Stimulated activated CD8-positive, alpha-beta memory T cell treated with anti-CD3 and anti-CD28 coated beads, Interleukin-12 subunit alpha, Interleukin-12 subunit beta, amount 100 ng/mL, for 24 hours (primary cell): ENCODE measurements around the gene OGDH.
A peak's percentile ranks its signal among the peaks of the same experiment; 100 is the strongest.

Source experiments
- DNase-seq: peaks from one replicate; pipeline ENCODE4 v3.0.0-alpha.2; 2020; ENCODE audit errors: extremely low read depth

OGDH gene

DNA sequence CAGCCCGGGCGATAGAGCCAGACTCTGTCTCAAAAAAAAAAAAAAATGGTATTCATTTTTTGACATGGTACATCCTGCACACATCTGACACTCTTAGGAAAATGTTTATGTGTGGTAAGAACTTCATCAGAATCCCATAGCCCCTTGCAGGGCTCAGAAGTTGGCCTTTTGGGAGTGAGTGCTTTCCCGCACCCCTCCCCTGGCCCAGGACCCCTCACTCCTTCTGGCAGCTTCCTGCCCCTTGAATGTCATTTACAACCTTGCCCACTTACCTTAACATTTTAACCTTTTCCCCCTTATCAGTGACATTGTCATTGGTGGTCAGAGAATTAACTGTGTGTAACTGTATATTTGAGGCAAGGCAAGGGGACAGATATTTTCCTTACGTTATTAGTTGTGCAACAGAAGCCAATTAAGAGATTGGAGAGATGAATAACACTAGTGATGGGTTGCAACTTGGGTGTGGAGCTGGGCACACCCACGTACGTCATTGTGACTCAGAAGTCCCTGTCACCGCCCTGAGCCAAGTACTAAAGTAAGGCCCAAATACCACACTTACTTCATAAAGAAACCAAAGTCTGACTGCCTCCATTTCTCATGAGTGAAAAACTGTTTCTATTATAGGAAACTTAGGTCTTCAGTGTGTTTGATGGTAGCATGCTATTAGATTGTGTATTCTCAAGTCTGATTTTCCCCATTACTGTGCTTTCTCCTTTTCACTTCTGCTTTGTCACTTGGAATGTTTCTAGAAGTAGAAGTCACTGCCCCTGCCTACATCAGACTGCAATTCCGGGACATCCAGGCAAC lies 31.6 kb downstream of the OGDH start:
- DNase-seq: peak; percentile 63

DNA sequence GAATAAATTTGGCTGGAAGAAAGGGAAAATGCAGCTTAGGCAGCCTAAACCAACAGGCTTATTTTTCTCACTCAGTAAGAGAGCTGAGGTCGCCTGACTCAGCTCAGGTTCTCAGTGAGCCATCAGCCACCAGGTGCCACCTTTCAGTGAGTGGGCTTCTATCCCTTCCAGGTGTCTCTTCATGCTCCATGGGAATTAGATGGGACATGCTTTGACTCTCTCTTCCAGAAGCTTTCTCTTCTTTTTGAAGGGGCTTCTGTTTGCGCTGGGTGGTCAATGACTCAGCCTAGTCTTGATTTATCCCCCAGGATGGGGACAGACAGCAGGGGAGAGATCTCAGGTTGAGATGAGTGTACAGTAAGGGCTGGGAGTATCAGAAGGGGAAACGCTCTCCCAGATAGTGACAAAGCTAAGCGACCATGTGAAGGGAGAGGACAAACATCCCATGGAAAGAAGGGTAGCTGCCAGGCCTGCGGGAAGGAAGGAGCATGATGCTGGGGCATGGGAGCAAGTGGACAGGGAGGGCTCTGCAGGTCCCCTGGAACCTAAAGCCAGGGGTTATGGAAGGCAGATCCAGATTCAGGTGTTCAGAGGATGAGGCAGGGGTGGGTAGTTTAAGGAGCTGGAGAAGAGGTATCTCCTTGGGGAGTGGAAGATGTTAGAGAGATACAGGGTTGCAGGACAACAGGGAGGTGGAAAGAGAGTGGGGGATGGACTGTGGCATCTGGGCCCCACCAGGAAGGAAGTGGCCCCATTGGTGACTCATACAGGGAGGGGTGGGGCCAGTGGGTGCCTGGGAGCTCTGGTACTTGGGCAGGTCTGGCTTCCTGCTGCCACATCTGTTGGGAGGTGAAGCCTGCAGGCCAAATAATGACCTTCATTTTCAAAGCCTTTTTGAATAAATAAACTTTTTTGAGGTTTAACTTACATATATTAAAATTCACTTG lies 32.5 kb downstream of the OGDH start:
- DNase-seq: peak; percentile 58

DNA sequence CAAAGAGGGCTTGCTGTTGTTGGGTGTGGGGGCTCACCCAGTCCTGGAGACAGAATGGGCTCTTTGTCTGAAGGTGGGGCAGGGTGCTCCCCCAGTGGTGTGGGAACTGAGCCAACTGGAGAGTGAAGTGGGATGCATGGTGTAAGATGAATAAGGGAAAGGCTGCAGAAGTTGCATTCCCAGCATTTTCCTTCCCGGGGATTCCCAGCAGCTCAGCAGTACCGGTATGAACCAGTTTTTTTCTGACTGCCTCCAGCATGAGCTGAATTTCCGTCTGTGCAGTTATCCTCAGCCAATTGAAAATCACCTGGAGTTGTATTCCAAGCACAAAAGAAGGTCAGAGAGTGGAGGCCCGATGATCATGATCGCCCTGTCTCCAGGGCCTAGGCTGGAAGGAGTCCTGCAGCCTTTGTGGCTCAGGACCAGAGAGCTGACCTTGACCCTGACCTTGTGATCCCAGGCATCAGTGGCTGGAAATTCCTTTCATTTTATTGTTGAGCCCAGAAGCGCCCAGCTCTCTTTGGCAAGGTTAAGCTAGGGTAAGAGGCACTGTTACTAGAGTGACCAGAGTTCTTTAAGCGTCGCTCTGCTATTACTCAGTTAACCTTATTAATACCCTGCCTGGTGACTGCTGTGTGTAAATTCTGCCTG lies 33.4 kb downstream of the OGDH start:
- no peak for DNase-seq

DNA sequence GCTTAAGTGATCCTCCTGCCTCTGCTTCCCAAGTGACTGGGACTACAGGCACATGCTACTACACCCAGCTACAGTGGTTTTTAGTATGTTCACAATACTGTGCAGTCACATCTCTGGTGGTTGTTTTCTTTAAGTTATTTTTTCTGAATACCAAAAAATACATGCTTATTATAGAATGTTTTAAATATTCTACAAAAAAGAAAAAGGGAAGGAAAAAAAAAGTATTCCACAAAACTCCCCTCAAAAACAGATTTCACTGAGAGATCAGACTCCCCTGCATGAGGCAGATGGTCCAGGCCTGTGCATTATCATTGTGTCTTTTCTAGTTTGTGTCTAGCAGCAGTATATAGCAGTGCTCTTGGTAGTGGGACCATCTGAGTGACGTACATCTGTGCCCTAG lies 36.8 kb downstream of the OGDH start:
- no peak for DNase-seq

DNA sequence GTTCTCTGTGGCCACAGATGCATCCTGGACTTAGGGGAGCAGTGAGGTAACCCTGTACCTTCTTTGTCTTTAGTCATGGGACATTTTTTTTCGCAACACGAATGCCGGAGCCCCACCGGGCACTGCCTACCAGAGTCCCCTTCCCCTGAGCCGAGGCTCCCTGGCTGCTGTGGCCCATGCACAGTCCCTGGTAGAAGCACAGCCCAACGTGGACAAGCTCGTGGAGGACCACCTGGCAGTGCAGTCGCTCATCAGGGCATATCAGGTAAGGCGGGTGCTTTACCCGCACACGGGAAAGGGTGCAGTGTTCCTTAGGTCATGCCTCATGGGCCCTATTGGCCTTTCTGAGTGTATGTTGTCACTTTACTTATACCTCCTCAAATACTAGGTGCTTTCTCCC lies 38.8 kb downstream of the OGDH start:
- DNase-seq: no peak

DNA sequence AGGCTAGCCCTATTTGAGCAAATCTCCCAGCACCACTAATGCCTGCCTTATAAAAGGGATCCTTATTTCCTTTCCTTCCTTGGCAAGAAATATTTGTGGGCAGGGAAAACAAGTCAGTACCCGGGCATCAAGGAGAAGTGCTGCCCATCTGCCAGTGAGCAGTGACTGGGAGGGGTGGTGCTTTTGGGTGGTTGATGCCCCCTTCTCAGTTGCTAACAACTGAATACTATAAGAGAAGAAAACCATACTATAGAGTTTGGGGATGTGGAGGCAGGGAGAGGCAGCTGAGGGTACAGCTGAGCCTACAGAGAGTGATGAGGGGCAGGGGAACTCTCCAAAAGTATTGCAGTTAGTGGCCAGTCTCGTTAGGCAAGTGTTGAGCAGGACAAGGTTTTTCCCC lies 39.3 kb downstream of the OGDH start:
- DNase-seq: no peak

DNA sequence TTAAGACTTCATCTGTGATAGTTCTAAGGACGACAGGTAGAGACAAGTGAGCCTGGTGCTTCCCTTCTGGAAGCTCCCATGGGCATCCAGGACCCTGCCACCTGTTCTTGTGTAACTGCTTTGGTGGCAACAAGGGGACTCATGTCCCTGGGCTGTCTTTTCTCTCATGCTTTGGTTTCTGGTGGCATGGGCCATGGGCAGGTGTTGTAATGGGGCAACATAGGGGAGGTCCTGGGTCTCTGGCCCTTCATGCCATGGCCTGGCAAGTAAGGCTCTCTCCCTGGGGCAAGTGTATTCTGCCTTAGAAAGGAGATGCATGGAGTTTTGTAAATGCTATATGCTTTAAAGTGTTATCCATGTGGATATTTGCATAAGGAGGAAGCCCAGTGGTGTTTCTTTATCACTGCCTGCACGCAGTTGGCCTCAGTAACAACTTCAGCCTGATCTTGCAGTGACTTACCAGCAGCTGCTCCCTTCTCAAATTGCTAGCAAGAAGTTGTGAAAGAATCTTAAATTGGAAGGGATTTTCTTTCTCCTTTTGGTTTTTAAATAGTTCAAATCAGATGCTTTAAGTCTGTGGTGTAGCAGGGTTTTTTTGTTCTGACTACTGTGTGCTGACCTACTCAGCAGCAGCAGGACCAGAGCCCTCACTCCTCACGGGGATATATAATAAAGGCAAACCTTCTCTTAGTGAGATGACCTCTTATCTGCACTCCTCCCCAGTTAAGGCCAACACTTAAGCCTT lies 39.9 kb downstream of the OGDH start:
- DNase-seq: no peak

DNA sequence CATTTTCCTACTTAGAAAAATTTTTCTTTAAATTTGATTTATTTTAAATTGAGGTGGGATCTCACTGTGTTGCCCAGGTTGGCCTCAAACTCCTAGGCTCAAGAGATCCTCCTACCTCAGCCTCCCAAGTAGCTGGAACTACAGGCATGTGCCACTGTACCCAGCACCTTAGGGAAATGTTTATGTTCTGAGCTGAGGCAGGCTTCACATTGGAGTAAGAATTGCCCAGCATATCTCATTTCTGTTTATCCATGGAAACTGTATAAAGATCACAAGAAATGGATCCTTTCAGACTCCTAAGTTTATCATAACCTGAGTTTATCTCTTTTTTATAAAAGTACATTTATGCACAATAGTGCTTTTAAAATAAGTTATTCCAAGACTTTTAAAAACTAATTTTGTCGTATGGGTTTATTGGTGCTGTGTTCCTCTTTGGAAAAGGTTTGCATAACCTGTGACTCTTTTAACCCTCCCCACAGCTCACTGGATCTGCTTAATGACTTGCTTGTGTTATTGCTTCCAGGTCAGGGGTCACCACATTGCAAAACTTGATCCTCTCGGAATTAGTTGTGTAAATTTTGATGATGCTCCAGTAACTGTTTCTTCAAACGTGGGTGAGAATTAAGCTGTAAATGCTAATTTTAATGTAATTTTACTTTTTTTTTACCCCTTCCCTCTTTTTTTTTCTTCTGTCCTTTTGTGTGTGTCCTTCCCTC lies 40.7 kb downstream of the OGDH start:
- DNase-seq: no peak

DNA sequence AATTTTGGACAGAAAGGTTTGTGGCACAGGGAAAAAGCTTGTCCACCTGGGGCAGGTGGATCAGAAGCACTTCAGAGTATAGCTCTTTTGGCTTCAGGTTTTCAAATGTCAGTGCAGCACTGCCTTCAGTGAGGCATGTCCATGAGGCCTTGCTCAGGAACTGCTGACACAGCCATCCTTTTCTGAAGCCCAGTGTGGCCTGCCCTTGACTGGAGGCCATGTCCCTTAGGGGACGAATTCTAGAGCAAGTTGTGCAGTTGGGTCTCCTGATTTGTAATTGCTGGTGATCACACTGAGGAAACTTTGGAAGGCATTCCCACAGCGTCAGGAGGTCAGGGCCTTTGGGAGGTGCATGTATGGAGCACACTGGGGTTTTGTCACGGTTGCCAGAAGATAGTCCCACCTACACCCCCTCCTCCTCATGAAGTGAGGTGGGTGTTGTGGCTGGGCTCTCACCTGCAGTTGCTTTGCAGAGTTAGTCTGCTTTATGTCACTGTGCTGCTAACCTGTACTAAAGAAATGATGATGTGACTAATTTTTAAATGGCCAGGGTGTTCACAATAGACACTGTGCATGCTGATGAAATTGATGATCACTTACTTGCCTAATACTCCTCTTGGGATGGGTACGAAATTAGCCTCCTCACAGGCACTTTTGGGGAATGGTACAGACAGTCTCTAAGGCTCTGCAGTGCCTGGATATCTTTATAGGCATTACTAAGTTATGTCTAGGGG lies 41.7 kb downstream of the OGDH start:
- DNase-seq: no peak

DNA sequence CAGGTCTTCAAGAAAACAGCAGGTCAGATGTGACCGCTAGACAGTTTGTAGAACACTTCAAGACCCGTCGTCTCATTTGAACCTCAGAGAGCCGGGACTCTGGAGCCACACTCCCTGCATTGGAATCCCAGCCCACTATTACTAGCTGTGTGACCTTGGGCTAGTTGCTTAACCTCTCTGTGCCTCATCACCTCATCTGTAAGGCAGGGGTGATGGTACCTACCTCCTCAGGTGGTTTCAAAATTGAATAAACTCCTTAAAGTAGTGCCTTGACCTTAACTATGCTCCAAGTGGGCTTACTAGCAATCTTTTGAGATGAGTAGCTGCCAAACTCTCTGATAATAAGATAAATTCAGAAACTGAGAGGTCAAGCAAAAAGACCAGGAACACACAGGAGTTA lies 43.8 kb downstream of the OGDH start:
- DNase-seq: no peak

DNA sequence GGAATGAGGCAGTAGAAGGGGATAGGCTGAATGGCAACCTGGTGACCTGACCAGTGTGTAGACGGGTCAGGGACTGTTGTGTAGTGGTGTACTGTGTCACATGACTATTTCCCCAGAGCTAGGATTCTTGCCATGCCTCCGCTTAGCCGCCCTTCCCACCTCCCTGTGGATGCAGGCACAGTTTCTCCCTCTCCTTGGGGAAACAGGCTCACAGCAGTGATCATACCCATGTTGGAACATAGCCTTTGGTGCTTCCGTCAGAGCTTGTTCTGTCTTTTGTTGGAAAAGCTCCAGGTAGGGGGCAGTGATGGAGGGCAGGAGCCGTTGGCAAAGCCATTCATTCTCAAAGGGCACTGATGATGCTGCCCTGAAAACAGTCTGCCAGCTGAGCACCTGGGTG lies 44.3 kb downstream of the OGDH start:
- no peak for DNase-seq

DNA sequence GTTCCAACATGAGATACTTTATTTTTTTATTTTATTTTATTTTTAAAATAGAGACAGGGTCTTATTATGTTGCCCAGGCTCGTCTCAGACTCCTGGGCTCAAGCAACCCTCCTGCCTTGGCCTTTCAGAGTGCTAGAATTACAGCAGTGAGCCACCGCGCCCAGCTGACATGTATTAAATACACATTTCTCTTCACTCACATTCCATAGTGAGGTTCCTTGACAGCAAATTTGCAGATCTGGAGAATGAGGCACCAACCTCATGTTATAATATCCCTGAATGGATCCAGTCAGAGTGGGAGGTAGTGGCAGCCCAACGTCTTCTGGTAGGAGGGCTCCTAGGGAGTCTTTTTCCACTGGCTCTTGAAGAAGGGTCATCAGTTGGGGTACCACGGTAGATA lies 46.1 kb downstream of the OGDH start:
- no peak for DNase-seq

DNA sequence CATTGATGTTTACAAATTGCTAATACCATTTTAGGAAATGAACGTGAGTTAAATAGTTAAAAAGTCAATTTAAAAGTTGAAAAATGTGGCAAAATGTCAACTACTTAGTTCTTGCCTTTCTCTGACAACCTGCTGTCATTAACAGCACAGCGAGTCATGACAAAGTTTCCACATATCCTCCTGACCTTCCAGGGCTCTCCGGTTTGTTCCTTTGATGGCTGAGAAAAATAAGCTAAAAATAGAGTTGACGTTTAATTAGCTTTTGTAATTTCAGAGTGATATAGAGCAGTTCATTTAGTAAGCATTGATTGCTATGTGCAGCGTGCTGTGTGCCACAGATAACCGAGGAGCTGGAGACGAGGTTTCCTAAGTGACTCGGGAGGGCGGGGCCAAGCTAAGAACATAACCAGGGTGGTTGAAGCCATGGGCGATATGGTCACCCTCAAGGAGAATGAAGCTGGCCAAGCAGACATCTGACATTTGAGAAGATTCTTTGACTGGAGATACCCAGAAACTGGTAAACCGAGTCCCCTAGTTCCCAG lies 47.9 kb downstream of the OGDH start:
- no peak for DNase-seq

DNA sequence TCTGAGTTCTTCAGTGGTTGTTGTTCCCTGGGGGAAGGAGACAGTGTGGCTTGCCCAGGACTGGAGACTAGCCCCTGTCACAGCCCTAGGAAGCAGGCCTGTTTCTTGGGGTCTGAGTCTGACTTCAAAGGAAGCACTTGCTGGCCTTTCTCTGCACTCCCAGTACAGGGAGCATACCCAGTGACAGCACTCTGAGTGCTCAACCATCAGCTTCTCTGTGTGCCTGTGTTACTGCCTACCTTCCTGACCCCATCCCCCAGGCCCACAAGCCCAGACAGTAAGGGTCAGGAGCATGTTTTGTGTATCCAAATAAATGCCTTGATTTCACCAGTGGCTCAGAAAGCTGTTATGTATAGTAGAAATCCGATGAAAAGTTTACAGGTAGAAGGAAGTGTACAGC lies 48.9 kb downstream of the OGDH start:
- DNase-seq: no peak

DNA sequence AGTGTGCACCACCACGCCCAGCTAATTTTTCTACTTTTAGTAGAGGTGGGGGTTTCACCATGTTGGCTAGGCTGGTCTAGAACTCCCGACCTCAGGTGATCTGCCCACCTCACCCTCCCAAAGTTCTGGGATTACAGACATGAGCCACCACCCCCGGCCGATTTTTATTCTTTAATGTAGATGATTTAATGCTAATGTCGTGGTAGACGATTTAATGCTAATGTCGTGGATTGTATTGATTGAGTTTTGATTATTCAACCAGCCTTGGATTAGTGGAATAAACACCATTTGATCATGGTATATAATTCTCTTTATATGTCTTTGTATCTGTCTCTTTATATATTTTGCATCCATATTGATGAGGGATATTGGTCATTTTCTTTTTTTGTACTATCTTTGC lies 52.6 kb downstream of the OGDH start:
- no peak for DNase-seq

DNA sequence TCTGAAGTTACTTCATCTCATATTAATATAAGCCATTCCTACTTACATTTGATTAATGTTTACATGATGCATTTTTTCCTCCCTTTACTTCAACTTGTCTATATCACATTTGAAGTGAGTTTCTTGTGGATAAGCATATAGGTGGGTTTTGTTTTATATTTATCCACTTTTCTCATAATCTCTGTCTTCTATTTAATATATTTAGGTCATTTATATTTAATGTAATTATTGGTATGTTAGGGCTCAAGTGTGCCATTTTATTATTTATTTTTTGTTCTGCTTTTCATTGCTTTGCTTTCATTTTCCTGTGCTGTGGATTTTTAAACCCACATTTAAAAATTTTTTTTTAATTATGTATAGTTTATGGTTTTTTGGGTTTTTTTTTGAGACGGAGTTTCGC lies 54.8 kb downstream of the OGDH start:
- no peak for DNase-seq

DNA sequence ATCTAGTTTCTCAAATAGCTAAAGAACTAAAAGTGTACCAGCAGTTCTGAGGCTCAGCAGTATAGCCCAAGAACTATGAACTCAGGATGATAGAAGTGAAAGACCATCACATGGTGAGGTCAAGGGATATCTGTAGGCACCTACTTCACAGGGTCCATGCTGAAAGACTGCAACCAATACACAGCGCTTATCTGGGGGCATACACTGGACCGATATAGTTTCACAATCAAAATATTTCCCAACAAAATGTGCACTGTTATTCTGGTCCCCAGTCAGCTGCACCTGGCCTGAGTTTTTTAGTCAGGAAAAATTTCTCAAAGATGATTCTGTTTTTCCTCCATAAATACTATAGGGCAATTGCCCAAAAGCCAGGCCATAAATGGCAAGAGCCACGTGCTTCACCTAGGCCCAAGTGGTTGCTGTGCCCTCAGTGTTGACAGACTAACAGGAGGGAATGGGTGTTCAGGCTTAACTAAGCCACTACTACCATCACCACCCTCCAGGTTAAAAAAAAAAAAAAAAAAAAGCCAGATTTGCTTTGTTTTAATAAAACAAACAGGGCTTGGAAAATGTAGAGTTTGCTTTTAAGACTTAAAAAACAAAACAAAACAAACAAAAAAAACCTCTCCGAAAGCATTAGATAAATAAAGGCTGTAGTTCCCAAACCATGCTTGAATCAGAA lies 58.5 kb downstream of the OGDH start:
- no peak for DNase-seq

DNA sequence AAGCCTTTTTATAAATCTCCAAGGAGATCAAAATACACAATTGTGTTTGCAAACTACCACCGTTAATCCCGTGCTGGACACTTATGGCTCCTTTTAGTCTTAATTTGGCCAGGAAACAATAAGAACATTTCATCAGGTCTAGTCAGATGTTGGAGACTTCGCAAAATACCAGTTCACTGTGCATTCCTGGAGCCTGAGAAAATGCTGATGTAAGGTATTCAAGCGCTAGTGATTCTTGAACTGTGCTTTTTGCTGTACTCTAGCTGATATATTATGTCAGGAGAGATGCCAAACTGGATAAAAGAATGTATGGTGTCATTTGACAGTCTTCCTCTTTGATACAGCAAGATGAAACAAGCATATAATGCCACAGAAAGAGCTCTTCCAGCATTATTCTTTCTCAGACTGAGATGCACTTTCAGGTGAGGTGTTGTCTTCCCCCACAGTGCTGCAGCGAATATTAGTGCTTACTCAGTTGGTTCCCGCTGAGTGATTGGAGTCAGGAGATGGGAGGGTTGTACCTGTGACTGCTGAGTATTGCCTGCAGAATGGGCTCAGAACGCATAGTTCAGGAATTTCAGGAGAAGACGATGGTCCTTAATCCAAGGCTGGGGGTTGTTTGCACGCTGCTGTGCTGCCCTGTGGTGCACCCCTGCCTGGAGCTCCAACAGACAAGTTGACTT lies 59.2 kb downstream of the OGDH start:
- DNase-seq: no peak

DNA sequence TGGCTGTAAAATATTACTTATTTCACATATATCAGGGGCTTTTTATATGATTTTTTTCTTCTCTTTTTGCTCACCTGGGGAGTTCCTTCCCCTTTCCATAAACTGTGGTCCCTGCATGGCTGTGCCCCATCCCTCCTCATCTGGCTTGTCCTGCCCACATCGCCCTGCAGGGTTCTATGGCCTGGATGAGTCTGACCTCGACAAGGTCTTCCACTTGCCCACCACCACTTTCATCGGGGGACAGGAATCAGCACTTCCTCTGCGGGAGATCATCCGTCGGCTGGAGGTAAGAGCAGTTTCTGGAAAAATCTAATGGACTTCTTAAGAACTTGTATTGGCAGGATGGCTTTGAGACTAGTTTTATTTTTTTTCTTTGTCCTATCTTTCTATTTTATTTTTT lies 60.1 kb downstream of the OGDH start:
- DNase-seq: no peak
